ENCODE measurements around the gene RBP2. TPM values are rescaled to one million over a fixed set of nuclear protein-coding genes. Genes with fewer than 3 reads are reported as not detected.

Gene RBP2
- total RNA-seq, 1 experiment from 2014 or later: not detected

DNA sequence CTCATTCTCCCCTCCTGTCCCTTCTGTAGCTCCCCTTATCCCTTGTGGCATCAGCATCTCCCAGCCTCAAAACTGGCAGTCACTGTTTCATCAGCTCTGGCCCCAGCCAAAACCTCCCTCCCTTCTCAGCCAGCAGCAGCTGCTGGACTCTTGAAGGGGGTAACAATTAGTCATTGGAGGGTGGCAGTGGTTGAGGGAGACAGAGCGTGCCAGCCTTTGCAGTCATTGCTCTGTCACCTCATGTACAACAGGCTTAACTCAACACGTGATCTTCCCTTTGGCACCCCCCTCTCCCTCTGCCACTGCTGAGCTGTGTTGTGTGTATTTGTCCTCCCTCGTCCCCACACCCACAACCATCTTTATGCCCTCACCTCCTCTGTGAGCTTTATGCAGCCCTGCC is 28.2 kb downstream of the RBP2 start:
- intact Hi-C loops (cut with micrococcal nuclease): no loop called here
- Mint-ChIP-seq H3K4me1 (ENCODE audit: insufficient read depth, unreplicated experiment) (no peaks in the 10 kb centered on the region), H3K9me3 (ENCODE audit: unreplicated experiment) (no peaks in the 10 kb centered on the region), H3K36me3 (ENCODE audit: insufficient read depth, unreplicated experiment) (no peaks in the 10 kb centered on the region), H3K27ac (ENCODE audit: low read depth, unreplicated experiment) (no peak overlapping the region), H3K4me3 (ENCODE audit: unreplicated experiment) (no peak overlapping the region), H3K27me3 (ENCODE audit: insufficient read depth, unreplicated experiment) (no peaks in the 10 kb centered on the region)
- ChIA-PET CTCF (interaction anchor here (1.1 to 3.8 kb wide), 2 partner anchors 20 to 444 kb away, joined by 3 to 19 read pairs; no protein-coding TSS in a partner anchor), POLR2A (interaction anchor here (0.6 to 1.3 kb wide), 2 partner anchors 9 to 13 kb away, joined by 3 to 4 read pairs; no protein-coding TSS in a partner anchor)
- peak; percentile 36 for DNase-seq (ENCODE audit: unreplicated experiment)
- no TSS peak for BruUV-seq (replicated peaks)
- TF ChIP-seq, protein P1, sequence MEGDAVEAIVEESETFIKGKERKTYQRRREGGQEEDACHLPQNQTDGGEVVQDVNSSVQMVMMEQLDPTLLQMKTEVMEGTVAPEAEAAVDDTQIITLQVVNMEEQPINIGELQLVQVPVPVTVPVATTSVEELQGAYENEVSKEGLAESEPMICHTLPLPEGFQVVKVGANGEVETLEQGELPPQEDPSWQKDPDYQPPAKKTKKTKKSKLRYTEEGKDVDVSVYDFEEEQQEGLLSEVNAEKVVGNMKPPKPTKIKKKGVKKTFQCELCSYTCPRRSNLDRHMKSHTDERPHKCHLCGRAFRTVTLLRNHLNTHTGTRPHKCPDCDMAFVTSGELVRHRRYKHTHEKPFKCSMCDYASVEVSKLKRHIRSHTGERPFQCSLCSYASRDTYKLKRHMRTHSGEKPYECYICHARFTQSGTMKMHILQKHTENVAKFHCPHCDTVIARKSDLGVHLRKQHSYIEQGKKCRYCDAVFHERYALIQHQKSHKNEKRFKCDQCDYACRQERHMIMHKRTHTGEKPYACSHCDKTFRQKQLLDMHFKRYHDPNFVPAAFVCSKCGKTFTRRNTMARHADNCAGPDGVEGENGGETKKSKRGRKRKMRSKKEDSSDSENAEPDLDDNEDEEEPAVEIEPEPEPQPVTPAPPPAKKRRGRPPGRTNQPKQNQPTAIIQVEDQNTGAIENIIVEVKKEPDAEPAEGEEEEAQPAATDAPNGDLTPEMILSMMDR (IDR thresholded peaks at IDR 0.05; ENCODE audit: unreplicated experiment): no peak

GRCh38 chr3:139447486-139447885 is 28.8 kb downstream of the RBP2 start:
- CTCF ChIA-PET: interaction anchor here (3.8 kb wide), 1 partner anchor 20 kb away, joined by 19 read pairs; no protein-coding TSS in a partner anchor
- TF ChIP-seq, protein P1 (IDR thresholded peaks at IDR 0.05; ENCODE audit: unreplicated experiment): no peak

DNA sequence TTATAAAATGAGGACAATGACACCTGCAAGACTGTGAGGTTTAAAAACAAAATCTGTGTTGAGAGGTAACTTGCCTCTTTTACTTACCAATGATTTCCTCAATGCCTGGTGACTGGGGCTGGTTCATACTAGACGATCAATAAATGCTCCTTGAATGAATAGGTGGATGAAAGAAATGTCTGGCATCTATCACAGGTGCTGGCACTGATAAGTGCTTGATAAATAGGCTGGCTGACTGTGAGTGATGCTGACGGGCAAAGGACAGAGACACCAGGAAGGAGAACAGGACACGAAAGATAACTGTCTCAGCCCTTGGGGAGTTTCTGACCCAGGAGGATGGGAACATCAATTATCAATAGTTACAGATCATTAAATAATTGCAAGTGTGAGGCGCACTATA is 31.9 kb downstream of the RBP2 start:
- BruUV-seq (replicated peaks): no TSS peak
- Mint-ChIP-seq H3K4me3 (ENCODE audit: unreplicated experiment) (no peak overlapping the region), H3K27me3 (ENCODE audit: insufficient read depth, unreplicated experiment) (no peaks in the 10 kb centered on the region), H3K9me3 (ENCODE audit: unreplicated experiment) (no peaks in the 10 kb centered on the region), H3K36me3 (ENCODE audit: insufficient read depth, unreplicated experiment) (no peaks in the 10 kb centered on the region), H3K27ac (ENCODE audit: low read depth, unreplicated experiment) (no peak overlapping the region), H3K4me1 (ENCODE audit: insufficient read depth, unreplicated experiment) (no peaks in the 10 kb centered on the region)
- ChIA-PET POLR2A (interaction anchor here (1.0 kb wide), 1 partner anchor 102 kb away, joined by 4 read pairs; no protein-coding TSS in a partner anchor), CTCF (no interaction called here)
- intact Hi-C loops (cut with micrococcal nuclease): no loop called here
- DNase-seq (ENCODE audit: unreplicated experiment): no peak
- TF ChIP-seq, protein P1 (IDR thresholded peaks at IDR 0.05; ENCODE audit: unreplicated experiment): no peak

More at GRCh38 chr3:139447486-139447885, 28.8 kb downstream of the RBP2 start:
- H3K27me3 Mint-ChIP-seq (ENCODE audit: insufficient read depth, unreplicated experiment): no peaks in the 10 kb centered on the region
- no peaks in the 10 kb centered on the region for H3K4me1 Mint-ChIP-seq (ENCODE audit: insufficient read depth, unreplicated experiment)
- H3K36me3 Mint-ChIP-seq (ENCODE audit: insufficient read depth, unreplicated experiment): no peaks in the 10 kb centered on the region
- BruUV-seq (replicated peaks): no TSS peak
- intact Hi-C loops (cut with micrococcal nuclease): no loop called here
- no peak overlapping the region for H3K4me3 Mint-ChIP-seq (ENCODE audit: unreplicated experiment)
- POLR2A ChIA-PET: interaction anchor here (0.6 to 1.3 kb wide), 2 partner anchors 10 to 12 kb away, joined by 3 to 4 read pairs; no protein-coding TSS in a partner anchor
- H3K9me3 Mint-ChIP-seq (ENCODE audit: unreplicated experiment): no peaks in the 10 kb centered on the region
- DNase-seq (ENCODE audit: unreplicated experiment): no peak
- H3K27ac Mint-ChIP-seq (ENCODE audit: low read depth, unreplicated experiment): no peak overlapping the region

DNA sequence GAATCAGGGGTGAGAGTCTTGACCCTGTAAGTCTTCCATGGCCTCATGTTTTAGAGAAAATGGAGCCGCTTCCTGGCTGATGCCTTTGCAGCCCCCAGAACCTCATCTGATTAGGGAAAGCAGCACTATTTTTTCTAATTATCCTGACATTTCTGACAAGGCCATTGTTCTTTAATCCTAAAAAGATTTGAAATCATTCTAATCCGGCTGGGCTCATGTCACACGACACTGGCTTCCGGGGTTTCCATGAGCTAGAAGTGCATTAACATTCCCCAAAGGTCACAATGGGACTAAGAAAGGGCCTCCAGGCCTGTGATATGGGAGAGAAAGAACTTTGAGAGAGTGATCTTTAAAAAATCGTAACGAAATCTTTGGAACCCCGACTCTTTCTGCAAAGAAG is 33.1 kb downstream of the RBP2 start:
- no peak overlapping the region for H3K27ac Mint-ChIP-seq (ENCODE audit: low read depth, unreplicated experiment)
- intact Hi-C loops (cut with micrococcal nuclease): no loop called here
- H3K4me3 Mint-ChIP-seq (ENCODE audit: unreplicated experiment): no peak overlapping the region
- H3K36me3 Mint-ChIP-seq (ENCODE audit: insufficient read depth, unreplicated experiment): no peaks in the 10 kb centered on the region
- TF ChIP-seq, protein P1 (IDR thresholded peaks at IDR 0.05; ENCODE audit: unreplicated experiment): no peak
- POLR2A ChIA-PET: no interaction called here
- H3K27me3 Mint-ChIP-seq (ENCODE audit: insufficient read depth, unreplicated experiment): no peaks in the 10 kb centered on the region
- no peaks in the 10 kb centered on the region for H3K4me1 Mint-ChIP-seq (ENCODE audit: insufficient read depth, unreplicated experiment)
- CTCF ChIA-PET: interaction anchor here (0.9 kb wide), 1 partner anchor 1421 kb away, joined by 5 read pairs; no protein-coding TSS in a partner anchor
- DNase-seq (ENCODE audit: unreplicated experiment): no peak
- H3K9me3 Mint-ChIP-seq (ENCODE audit: unreplicated experiment): no peaks in the 10 kb centered on the region
- BruUV-seq (replicated peaks): no TSS peak

All from MCF 10A (cell line).